ENCODE measurements around the gene TIAM2. TPM values are rescaled to one million over a fixed set of nuclear protein-coding genes. Genes with fewer than 3 reads are reported as not detected.

Gene TIAM2
- total RNA-seq, 2 donors from 2014 or later = 4.7 to 5.0 TPM

DNA sequence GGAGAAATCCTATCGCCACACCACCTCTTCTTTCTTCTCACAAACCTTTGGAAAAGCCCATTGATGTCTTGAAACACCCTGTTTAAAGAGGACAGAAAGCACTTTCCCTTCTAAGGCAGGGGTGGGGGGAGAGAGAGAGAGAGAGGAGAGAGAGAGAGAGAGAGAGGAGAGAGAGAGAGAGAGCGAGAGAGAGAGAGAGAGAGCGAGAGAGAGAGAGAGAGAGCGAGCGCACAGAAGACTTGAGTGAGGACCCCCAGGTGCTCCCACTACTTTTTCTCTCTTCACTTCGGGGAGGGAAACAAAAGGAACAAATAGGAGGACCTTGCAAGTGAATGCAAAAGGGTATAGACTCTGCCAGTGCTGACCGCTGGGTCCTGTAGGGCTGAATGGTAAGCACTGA is 52.4 kb downstream of the TIAM2 start:
- Mint-ChIP-seq H3K9me3 (no peaks in the 10 kb centered on the region), H3K4me3 (no peak overlapping the region), H3K36me3 (ENCODE audit: low read depth) (no peaks in the 10 kb centered on the region), H3K27ac (no peak overlapping the region), H3K27me3 (peaks cover 8% of the 10 kb centered on the region), H3K4me1 (peaks cover 10% of the 10 kb centered on the region)
- no peak for ATAC-seq (replicated peaks)

DNA sequence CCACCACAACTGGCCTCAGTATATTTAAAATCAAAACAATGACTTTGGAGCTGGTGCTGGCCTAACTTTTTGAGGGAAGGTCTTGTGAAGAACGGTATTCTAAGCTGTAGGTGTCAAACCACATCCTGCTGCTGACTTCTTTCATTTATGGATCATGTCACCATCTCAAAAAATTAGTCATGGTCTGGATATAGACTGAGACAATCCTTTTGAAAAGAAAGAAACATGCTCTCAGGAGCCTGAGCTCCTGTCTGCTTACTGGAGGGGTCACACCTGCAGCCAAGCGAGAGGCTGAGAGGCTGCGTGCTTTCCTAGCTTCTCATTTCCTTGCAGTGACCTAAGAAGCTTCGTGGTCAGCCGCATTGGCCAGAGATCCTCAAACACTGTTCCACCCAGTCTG is 55.2 kb downstream of the TIAM2 start:
- peak overlapping the region; percentile 32 for H3K4me3 Mint-ChIP-seq
- H3K36me3 Mint-ChIP-seq (ENCODE audit: low read depth) = no peaks in the 10 kb centered on the region
- peak overlapping the region; percentile 18 for H3K27ac Mint-ChIP-seq
- H3K27me3 Mint-ChIP-seq = peaks cover 8% of the 10 kb centered on the region
- H3K4me1 Mint-ChIP-seq = peaks cover 10% of the 10 kb centered on the region
- ATAC-seq (replicated peaks) = peak; percentile 97
- H3K9me3 Mint-ChIP-seq = no peaks in the 10 kb centered on the region

- Mint-ChIP-seq H3K27ac (no peak overlapping the region), H3K4me1 (peaks cover 14% of the 10 kb centered on the region), H3K4me3 (no peak overlapping the region), H3K36me3 (ENCODE audit: low read depth) (no peaks in the 10 kb centered on the region), H3K9me3 (no peaks in the 10 kb centered on the region), H3K27me3 (no peaks in the 10 kb centered on the region)
- no peak for ATAC-seq (replicated peaks)
These were observed 59.6 kb downstream of the TIAM2 start for GRCh38 chr6:155054491-155055250.

DNA sequence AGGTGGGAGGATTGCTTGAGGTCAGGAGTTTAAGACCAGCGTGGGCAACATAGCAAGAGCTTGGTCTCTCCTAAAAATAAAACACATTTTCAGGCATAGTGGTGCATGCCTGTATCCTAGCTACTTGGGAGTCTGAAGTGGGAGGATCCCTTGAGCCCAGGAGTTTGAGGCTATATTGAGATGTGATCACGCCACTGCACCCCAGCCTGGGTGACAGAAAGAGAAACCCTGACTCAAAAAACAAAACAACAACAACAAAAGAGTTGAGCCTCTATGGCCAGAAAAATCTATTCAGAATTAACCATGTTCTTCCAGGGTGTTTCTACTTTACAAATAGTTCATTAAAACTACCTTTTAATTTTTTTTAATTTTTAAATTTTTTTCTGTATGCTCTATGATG is 60.6 kb downstream of the TIAM2 start:
- Mint-ChIP-seq H3K27me3 (no peaks in the 10 kb centered on the region), H3K4me3 (no peak overlapping the region), H3K9me3 (no peaks in the 10 kb centered on the region), H3K4me1 (peaks cover 9% of the 10 kb centered on the region), H3K36me3 (ENCODE audit: low read depth) (no peaks in the 10 kb centered on the region), H3K27ac (no peak overlapping the region)
- no peak for ATAC-seq (replicated peaks)

DNA sequence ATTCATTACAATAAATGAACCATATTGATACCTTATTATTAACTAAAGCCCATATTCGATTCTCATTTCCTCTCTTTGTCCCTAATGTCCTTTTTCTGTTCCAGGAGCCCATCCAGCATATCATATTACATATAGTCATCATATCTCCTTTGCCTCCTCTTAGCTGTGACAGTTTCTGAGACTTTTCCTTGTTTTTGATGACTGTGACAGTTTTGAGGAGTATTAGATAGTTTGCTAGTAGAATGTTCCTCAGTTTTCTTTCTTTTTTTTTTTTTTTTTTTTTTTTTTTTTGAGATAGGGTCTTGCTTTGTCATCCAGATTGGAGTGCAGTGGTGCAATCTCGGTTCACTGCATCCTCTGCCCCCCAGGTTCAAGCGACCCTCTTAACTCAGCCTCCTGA is 61.6 kb downstream of the TIAM2 start:
- Mint-ChIP-seq H3K27ac (no peak overlapping the region), H3K27me3 (no peaks in the 10 kb centered on the region), H3K4me3 (no peak overlapping the region), H3K9me3 (no peaks in the 10 kb centered on the region), H3K4me1 (peaks cover 4% of the 10 kb centered on the region), H3K36me3 (ENCODE audit: low read depth) (no peaks in the 10 kb centered on the region)
- no peak for ATAC-seq (replicated peaks)

GRCh38 chr6:155061381-155061780 is 66.3 kb downstream of the TIAM2 start:
- H3K4me1 Mint-ChIP-seq = peaks cover 4% of the 10 kb centered on the region
- H3K27me3 Mint-ChIP-seq = peaks cover 5% of the 10 kb centered on the region
- H3K9me3 Mint-ChIP-seq = no peaks in the 10 kb centered on the region
- no peak for ATAC-seq (replicated peaks)
- no peaks in the 10 kb centered on the region for H3K36me3 Mint-ChIP-seq (ENCODE audit: low read depth)
- no peak overlapping the region for H3K4me3 Mint-ChIP-seq
- H3K27ac Mint-ChIP-seq = no peak overlapping the region

DNA sequence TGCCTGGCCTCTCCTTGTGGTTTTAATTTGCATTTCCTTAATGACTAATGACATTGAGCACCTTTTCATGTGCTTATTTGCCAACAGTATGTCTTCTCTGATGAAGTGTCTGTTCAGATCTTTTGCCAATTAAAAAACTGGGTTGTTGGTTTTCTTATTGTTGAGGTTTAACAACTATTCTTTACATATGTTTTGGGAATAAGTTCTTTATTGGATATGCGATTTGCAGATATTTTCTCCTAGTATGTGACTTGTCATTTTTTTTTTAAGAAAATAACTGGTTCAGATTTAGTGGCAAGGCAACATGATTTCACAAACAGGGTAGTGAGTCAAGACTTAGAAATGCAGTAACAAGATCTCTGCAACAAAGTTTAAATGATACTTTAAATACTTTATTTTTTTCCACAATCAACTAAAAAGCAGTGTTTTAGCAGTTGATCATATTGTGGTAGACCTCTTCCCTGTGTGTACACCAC is 67.8 kb downstream of the TIAM2 start:
- no peak overlapping the region for H3K4me3 Mint-ChIP-seq
- H3K27me3 Mint-ChIP-seq = peaks cover 5% of the 10 kb centered on the region
- no peak overlapping the region for H3K27ac Mint-ChIP-seq
- H3K36me3 Mint-ChIP-seq (ENCODE audit: low read depth) = no peaks in the 10 kb centered on the region
- H3K4me1 Mint-ChIP-seq = peaks cover 4% of the 10 kb centered on the region
- ATAC-seq (replicated peaks) = no peak
- H3K9me3 Mint-ChIP-seq = no peaks in the 10 kb centered on the region

DNA sequence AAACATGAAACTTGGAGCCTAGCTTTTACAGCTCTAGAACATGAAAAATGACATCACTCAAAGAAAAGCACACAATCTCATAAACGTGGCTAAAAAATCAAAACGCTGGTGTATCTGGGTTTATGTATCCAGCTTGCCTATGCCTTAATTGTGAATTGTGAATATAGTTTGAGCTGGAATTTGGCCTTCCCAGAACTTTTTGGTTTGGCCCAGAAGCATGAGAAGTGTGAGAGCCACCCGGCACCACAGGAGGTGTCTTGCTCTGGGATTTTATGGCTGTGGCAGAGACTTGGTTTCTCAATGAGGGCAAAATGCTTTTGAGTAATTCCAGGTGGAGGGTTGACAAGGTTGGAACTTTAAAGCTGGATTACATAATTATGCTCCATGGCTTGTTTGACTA is 69.2 kb downstream of the TIAM2 start:
- no peaks in the 10 kb centered on the region for H3K4me1 Mint-ChIP-seq
- no peak for ATAC-seq (replicated peaks)

DNA sequence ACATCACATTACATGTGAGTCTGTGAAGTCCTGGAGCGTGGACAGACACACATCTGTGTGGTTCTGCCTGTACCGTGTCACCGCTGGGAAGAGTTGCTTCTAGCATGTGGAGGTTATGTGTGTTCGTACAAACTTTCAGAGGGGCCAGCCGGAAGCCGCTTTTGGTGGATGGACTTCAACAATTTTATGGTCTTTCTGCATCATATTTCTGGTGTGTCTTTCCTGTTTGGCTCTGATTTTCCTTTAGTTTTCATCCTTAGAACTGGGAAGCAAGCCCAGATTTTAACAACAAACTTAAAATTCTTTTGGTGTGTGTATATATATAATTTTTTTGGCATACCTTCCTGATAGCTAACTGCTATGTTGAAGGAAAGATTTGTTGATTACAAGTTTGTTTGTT is 71.2 kb downstream of the TIAM2 start:
- no peak for ATAC-seq (replicated peaks)
- no peaks in the 10 kb centered on the region for H3K36me3 Mint-ChIP-seq (ENCODE audit: low read depth)
- no peaks in the 10 kb centered on the region for H3K4me1 Mint-ChIP-seq
- H3K9me3 Mint-ChIP-seq = no peaks in the 10 kb centered on the region
- no peak overlapping the region for H3K27ac Mint-ChIP-seq
- H3K27me3 Mint-ChIP-seq = peaks cover 5% of the 10 kb centered on the region
- H3K4me3 Mint-ChIP-seq = no peak overlapping the region

More for the DNA sequence above, 69.2 kb downstream of the TIAM2 start:
- H3K27me3 Mint-ChIP-seq = peaks cover 5% of the 10 kb centered on the region
- no peaks in the 10 kb centered on the region for H3K36me3 Mint-ChIP-seq (ENCODE audit: low read depth)
- no peak overlapping the region for H3K4me3 Mint-ChIP-seq
- H3K27ac Mint-ChIP-seq = no peak overlapping the region
- no peaks in the 10 kb centered on the region for H3K9me3 Mint-ChIP-seq

DNA sequence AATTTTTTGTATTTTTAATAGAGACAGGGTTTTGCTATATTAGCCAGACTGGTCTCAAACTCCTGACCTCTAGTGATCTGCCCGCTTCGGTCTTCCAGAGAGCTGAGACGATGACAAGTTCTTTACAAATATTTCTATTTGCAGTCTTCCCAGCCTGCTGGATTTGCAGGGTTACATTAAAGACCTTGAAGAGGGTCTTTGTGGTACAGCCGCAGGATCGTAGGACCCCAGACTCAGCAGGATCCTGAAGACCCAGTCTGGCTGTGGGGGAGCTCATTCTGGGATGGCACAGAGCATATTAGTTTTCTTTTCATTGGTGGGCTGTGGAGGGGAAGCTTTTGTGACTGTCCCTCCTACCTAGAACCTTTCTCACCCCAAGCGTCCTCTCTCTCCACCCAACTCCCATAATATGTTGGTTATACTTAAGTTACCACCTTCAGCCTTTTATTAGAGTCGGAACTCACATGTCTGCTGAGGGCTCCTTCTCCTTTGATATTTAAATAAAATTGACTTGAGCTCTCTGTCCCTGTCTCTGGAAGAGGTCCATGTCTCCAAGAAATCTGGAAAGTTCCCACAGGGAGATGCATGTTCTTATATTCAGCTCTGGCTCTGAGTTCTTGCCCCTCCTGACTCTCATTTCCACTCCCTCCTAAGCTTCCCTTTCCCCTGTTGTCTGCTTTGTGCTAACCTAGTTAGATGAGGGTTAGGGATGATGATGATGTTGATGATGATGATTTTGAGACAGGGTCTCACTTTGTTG is 72.0 kb downstream of the TIAM2 start:
- no peaks in the 10 kb centered on the region for H3K36me3 Mint-ChIP-seq (ENCODE audit: low read depth)
- ATAC-seq (replicated peaks) = no peak
- H3K9me3 Mint-ChIP-seq = no peaks in the 10 kb centered on the region

GRCh38 chr6:155067956-155068615 is 73.0 kb downstream of the TIAM2 start:
- no peaks in the 10 kb centered on the region for H3K4me1 Mint-ChIP-seq
- no peak overlapping the region for H3K27ac Mint-ChIP-seq
- H3K27me3 Mint-ChIP-seq = peaks cover 13% of the 10 kb centered on the region
- no peaks in the 10 kb centered on the region for H3K36me3 Mint-ChIP-seq (ENCODE audit: low read depth)
- no peak for ATAC-seq (replicated peaks)
- H3K9me3 Mint-ChIP-seq = no peaks in the 10 kb centered on the region
- H3K4me3 Mint-ChIP-seq = no peak overlapping the region

More for the DNA sequence above, 72.0 kb downstream of the TIAM2 start:
- H3K27me3 Mint-ChIP-seq = peaks cover 8% of the 10 kb centered on the region
- no peaks in the 10 kb centered on the region for H3K4me1 Mint-ChIP-seq
- H3K27ac Mint-ChIP-seq = no peak overlapping the region
- no peak overlapping the region for H3K4me3 Mint-ChIP-seq

GRCh38 chr6:155069543-155069942 is 74.4 kb downstream of the TIAM2 start:
- Mint-ChIP-seq H3K4me3 (no peak overlapping the region), H3K27ac (no peak overlapping the region), H3K4me1 (no peaks in the 10 kb centered on the region), H3K36me3 (ENCODE audit: low read depth) (no peaks in the 10 kb centered on the region), H3K9me3 (no peaks in the 10 kb centered on the region), H3K27me3 (peaks cover 13% of the 10 kb centered on the region)
- no peak for ATAC-seq (replicated peaks)

DNA sequence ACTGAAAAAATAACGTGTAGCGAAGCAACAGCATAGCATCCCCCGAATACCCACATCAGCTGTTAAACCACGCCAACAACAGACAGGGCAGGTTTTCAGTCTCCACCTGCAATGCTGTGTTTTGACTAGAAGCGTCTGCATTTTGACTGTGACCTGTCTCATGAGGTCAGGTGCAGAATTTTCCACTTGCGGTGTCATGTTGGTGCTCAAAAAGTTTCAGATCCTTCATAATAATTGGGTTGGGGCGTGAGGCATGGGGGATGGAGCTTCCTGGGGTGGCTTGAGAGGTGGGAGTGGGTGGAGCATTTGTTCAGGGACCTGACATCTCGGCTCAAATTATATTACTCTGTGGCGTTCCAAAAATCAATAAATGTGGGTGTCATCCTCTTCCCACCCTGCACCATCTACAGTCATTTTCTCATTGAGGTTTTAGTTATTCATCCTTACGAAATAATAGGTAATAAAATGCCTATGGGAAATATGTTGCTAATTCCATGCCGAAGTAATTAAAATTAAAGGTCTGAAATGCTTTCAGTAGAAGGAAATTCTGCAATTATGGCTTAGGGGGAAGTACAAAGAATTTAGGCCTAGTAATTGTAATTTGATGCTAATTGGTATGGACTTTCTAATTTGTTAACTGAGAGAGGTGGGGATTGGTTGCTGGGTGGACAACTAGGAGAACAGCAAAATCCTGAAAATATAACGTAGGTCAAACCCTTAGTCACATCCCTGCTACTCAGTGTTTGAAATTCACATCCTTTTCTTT is 81.0 kb downstream of the TIAM2 start:
- Mint-ChIP-seq H3K4me1 (peaks cover 10% of the 10 kb centered on the region), H3K27ac (no peak overlapping the region), H3K9me3 (no peaks in the 10 kb centered on the region), H3K4me3 (no peak overlapping the region), H3K36me3 (ENCODE audit: low read depth) (no peaks in the 10 kb centered on the region), H3K27me3 (peaks cover 9% of the 10 kb centered on the region)
- ATAC-seq (replicated peaks) = no peak

DNA sequence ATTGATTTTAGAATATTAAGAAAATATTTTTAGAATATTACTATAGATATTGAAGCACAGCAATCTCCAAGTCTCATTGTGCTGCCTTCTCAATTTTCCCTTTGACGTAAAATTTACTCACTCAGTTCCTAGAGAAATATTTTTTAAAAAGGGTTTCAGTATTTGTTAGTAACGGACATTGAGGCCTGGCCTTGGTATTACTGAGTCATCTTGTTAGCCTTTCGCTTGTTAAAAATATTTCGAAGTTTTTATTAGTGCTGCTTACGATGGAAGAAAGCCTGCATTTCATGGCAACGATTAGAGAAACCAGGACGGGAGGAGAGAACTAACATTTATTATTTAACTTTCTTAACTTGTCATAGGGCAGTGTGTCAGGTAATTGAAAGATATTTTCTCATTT is 82.2 kb downstream of the TIAM2 start:
- Mint-ChIP-seq H3K4me3 (no peak overlapping the region), H3K27ac (no peak overlapping the region), H3K9me3 (no peaks in the 10 kb centered on the region), H3K27me3 (peaks cover 3% of the 10 kb centered on the region), H3K36me3 (ENCODE audit: low read depth) (no peaks in the 10 kb centered on the region), H3K4me1 (peaks cover 10% of the 10 kb centered on the region)
- no peak for ATAC-seq (replicated peaks)

Measured in activated T-helper 17 cell treated with anti-CD3 and anti-CD28 coated beads, Interleukin-2, amount 50 U/mL, for 72 hours (primary cell).